Measurements from ENCODE around the gene WNT6. TPM values are rescaled to one million over a fixed set of nuclear protein-coding genes. Genes with fewer than 3 reads are reported as not detected.

WNT6 gene
- total RNA-seq, 6 experiments from 2014 or later: 0.25 TPM; not detected in 5

- Histone ChIP-seq H3K4me1 (peaks cover 0 to 8% (median 1%) of the 10 kb centered on the region in 4 donors), H3K36me3 (no peaks in the 10 kb centered on the region), H3K4me3 (no peak overlapping the region), H3K9me3 (no peaks in the 10 kb centered on the region), H3K27me3 (peaks cover 4 to 6% of the 10 kb centered on the region in 2 donors), H3K27ac (no peak overlapping the region)
- 83% methylated on average over 1 of the region's 1 CpG for WGBS (ENCODE audit: insufficient coverage, low coverage, low lambda C conversion rate, missing lambda C conversion rate)
- TF ChIP-seq POLR2A (IDR thresholded peaks at IDR 0.05): no peak
- no peak for TF ChIP-seq CTCF (IDR thresholded peaks at IDR 0.05)
- intact Hi-C loops (cut with DNase I): loop anchor here in 1 of 2 donors (10.0 kb wide), 1 partner anchor 132 kb away; no protein-coding TSS in a partner anchor
- ATAC-seq (no peak), DNase-seq (no peak)
Observed at GRCh38 chr2:218856896-218857243, 2.7 kb upstream of the WNT6 start.

GRCh38 chr2:218857371-218858137 lies 2.1 kb upstream of the WNT6 start:
- Histone ChIP-seq H3K36me3 (no peaks in the 10 kb centered on the region), H3K27ac (no peak overlapping the region), H3K4me1 (peaks cover 0 to 8% (median 1%) of the 10 kb centered on the region in 4 donors), H3K4me3 (no peak overlapping the region), H3K9me3 (no peaks in the 10 kb centered on the region), H3K27me3 (peaks cover 4 to 6% of the 10 kb centered on the region in 2 donors)
- DNase-seq (no peak), ATAC-seq (no peak)
- TF ChIP-seq CTCF (IDR thresholded peaks at IDR 0.05): no peak
- no peak for TF ChIP-seq POLR2A (IDR thresholded peaks at IDR 0.05)
- intact Hi-C loops (cut with DNase I): loop anchor here in 1 of 2 donors (10.0 kb wide), 1 partner anchor 133 kb away; no protein-coding TSS in a partner anchor
- WGBS (ENCODE audit: insufficient coverage, low coverage, low lambda C conversion rate, missing lambda C conversion rate): 16% methylated on average over 9 of the region's 10 CpGs

- intact Hi-C loops (cut with DNase I): loop anchor here in 1 of 2 donors (10.0 kb wide), 1 partner anchor 133 kb away; no protein-coding TSS in a partner anchor
- H3K27me3 ChIP-seq: peaks cover 0 to 6% of the 10 kb centered on the region in 2 donors
- no peak for ATAC-seq
Observed at GRCh38 chr2:218858138-218858445, 1.5 kb upstream of the WNT6 start.

More at GRCh38 chr2:218858138-218858445, 1.5 kb upstream of the WNT6 start:
- Histone ChIP-seq H3K36me3 (no peaks in the 10 kb centered on the region), H3K4me1 (peaks cover 0 to 8% (median 1%) of the 10 kb centered on the region in 4 donors), H3K4me3 (no peak overlapping the region), H3K27ac (no peak overlapping the region), H3K9me3 (no peaks in the 10 kb centered on the region)
- no peak for DNase-seq
- no peak for TF ChIP-seq CTCF (IDR thresholded peaks at IDR 0.05)
- TF ChIP-seq POLR2A (IDR thresholded peaks at IDR 0.05): no peak
- 30% methylated on average over 1 of the region's 1 CpG for WGBS (ENCODE audit: insufficient coverage, low coverage, low lambda C conversion rate, missing lambda C conversion rate)
